GM12878 (cell line): ENCODE data around the gene OTOG. TPM values are rescaled to one million over a fixed set of nuclear protein-coding genes. Genes with fewer than 3 reads are reported as not detected.

Source experiments
- ATAC-seq: fragments of 200-7000 bp; cut with Tn5 transposase; 3 replicates; pipeline ENCODE4 v1.9.1; 2020; ENCODE audit warnings: mild to moderate bottlenecking, moderate library complexity
- BruUV-seq: library from RNA; stranded (reverse); fragments of 400-500 nt; replicated peaks from 2 replicates; lab custom pipeline; 2021; lab: Mats Ljungman, UMichigan
- CTCF ChIA-PET: fragments of 300-600 bp; sonication (Branson Sonifier 250); formaldehyde crosslinking; extraction: SDS; loops from one replicate; lab custom pipeline; 2021; ENCODE audit warnings: inconsistent platforms; lab: Yijun Ruan, JAX
- POLR2A ChIA-PET: fragments of 350-600 bp; formaldehyde crosslinking; extraction: SDS; loops from one replicate; lab custom pipeline; 2021; ENCODE audit warnings: inconsistent platforms; lab: Charles Lee
- RAD21 ChIA-PET: fragments of 300-600 bp; sonication (Branson Sonifier 250); formaldehyde crosslinking; loops from one replicate; lab custom pipeline; 2023; ENCODE audit warnings: antibody characterized with exemption; ENCODE audit not compliant: unreplicated experiment; lab: Charles Lee
- SMC1A ChIA-PET: fragments of 300-600 bp; sonication (Branson Sonifier 250); formaldehyde crosslinking; loops from one replicate; lab custom pipeline; 2023; ENCODE audit not compliant: unreplicated experiment, uncharacterized antibody; lab: Charles Lee
- DNase-seq: peaks from one replicate; pipeline ENCODE4 v3.0.0-alpha.2; 2011; ENCODE audit warnings: low read depth, low spot score
- FAIRE-seq: peaks from 3 replicates; lab custom pipeline; 2011; peaks lifted over from hg19 to GRCh38; lab: Jason Lieb, UNC
- H2AFZ ChIP-seq: 2 replicates; pipeline ENCODE4 v1.6.0; 2011; ENCODE audit warnings: low read depth, low read length, control low read depth; ENCODE audit not compliant: control insufficient read depth
- H3K27ac ChIP-seq: 2 replicates; pipeline ENCODE4 v1.5.1; 2011; ENCODE audit warnings: control low read depth; ENCODE audit not compliant: control insufficient read depth, insufficient read depth
- H3K27me3 ChIP-seq, 2 experiments: replicated peaks in 1 of 2; 2 replicates each; pipeline versions ENCODE4 v1.6.0 to v1.6.1; 2011; ENCODE audit warnings: low read length in 1 of 2; ENCODE audit not compliant: control insufficient read depth in 2 of 2, insufficient read depth in 2 of 2
- H3K36me3 ChIP-seq, 2 experiments: 2 replicates each; pipeline ENCODE4 v1.5.1; 2011; ENCODE audit warnings: low read length in 1 of 2; ENCODE audit not compliant: control insufficient read depth in 2 of 2, insufficient read depth in 2 of 2
- H3K4me1 ChIP-seq: 2 replicates; pipeline ENCODE4 v1.6.1; 2011; ENCODE audit warnings: mild to moderate bottlenecking, low read length, moderate library complexity, mixed read lengths; ENCODE audit not compliant: control insufficient read depth, insufficient read depth
- H3K4me2 ChIP-seq: 2 replicates; pipeline ENCODE4 v1.6.0; 2011; ENCODE audit warnings: control low read depth; ENCODE audit not compliant: control insufficient read depth, insufficient read depth
- H3K4me3 ChIP-seq: fragments of 200-600 bp; sonication (generic); 2 replicates; pipeline ENCODE4 v1.5.1; 2016
- H3K79me2 ChIP-seq: 2 replicates; pipeline ENCODE4 v1.6.0; 2011; ENCODE audit warnings: low read length; ENCODE audit not compliant: control insufficient read depth, insufficient read depth
- H3K9ac ChIP-seq: 2 replicates; pipeline ENCODE4 v1.8.0; 2011; ENCODE audit warnings: low read length, control low read depth, mixed read lengths; ENCODE audit not compliant: control insufficient read depth, insufficient read depth
- H3K9me3 ChIP-seq: replicated peaks from 3 replicates; pipeline ENCODE4 v1.5.1; 2011; ENCODE audit warnings: mild to moderate bottlenecking, low read length; ENCODE audit not compliant: control insufficient read depth, insufficient read depth
- H4K20me1 ChIP-seq: 2 replicates; pipeline ENCODE4 v1.6.0; 2011; ENCODE audit not compliant: control insufficient read depth, insufficient read depth
- BRCA1 ChIP-seq: IDR thresholded peaks from 2 replicates; pipeline ENCODE4 v1.6.1; 2011; ENCODE audit warnings: low read depth, low read length, improper control_type of control experiment
- KAT2A ChIP-seq: conservative IDR thresholded peaks from 2 replicates; pipeline ENCODE4 v1.6.1; 2011; ENCODE audit warnings: low read depth, low read length; ENCODE audit not compliant: control insufficient read depth
- NBN ChIP-seq: fragments of 450-650 bp; IDR thresholded peaks from 2 replicates; pipeline ENCODE4 v1.6.1; 2016
- WGBS: methylation state at CpG from one replicate; pipeline ENCODE4 v1.1.6; 2016; ENCODE audit warnings: low lambda C conversion rate; ENCODE audit not compliant: insufficient replicate concordance, insufficient coverage; ENCODE audit errors: missing lambda C conversion rate; 5-methylcytosine and 5-hydroxymethylcytosine counted together
- in situ Hi-C: fragments of 300-500 bp; cut with MboI; formaldehyde crosslinking; loops from 9 replicates; pipeline ENCODE4 v1.14.3; 2018; ENCODE audit warnings: mixed read lengths
- intact Hi-C: fragments of 100-400 bp; cut with micrococcal nuclease; formaldehyde crosslinking; loops from one replicate; pipeline ENCODE4 v1.14.2; 2022; ENCODE audit not compliant: unreplicated experiment
- polyA plus RNA-seq, 11 experiments: library from polyadenylated mRNA; depleted of rRNA in 4 of 11; unstranded in 6 of 11; stranded (reverse) in 5 of 11; fragments of >200 nt; fragmentation: Nextera tagmentation in 4 of 11; fragmentation: Illumina TruSeq in 1 of 11; extraction: Ambion mirVana in 4 of 11; extraction: Trizol in 1 of 11; gene quantifications; 1 replicate in 1 of 11; 2 replicates in 10 of 11; pipeline versions ENCODE4 v1.2.1 to v1.2.3, GENCODE V29; 2011 to 2016; ENCODE audit warnings: inconsistent platforms in 2 of 11, missing spikeins in 2 of 11, low read depth in 1 of 11
- total RNA-seq, 4 experiments: library from RNA; depleted of rRNA in 3 of 4; stranded (reverse); fragments of >200 nt in 3 of 4; fragmentation: Illumina TruSeq in 1 of 4; extraction: Trizol in 1 of 4; gene quantifications; 2 replicates each; pipeline versions ENCODE4 v1.2.1 to v1.2.3, GENCODE V29; 2013 to 2021
- TF ChIP-seq, protein P1 (sequence below): IDR thresholded peaks from 2 replicates; pipeline ENCODE4 v1.6.1; 2012; ENCODE audit warnings: improper control_type of control experiment, low read depth, low read length; ENCODE audit not compliant: insufficient replicate concordance

Gene OTOG
- total and polyA plus RNA-seq, 10 of the 15 experiments (the other 5 are each of a cell fraction or from before 2014, with no cell fraction given), result not detected

DNA sequence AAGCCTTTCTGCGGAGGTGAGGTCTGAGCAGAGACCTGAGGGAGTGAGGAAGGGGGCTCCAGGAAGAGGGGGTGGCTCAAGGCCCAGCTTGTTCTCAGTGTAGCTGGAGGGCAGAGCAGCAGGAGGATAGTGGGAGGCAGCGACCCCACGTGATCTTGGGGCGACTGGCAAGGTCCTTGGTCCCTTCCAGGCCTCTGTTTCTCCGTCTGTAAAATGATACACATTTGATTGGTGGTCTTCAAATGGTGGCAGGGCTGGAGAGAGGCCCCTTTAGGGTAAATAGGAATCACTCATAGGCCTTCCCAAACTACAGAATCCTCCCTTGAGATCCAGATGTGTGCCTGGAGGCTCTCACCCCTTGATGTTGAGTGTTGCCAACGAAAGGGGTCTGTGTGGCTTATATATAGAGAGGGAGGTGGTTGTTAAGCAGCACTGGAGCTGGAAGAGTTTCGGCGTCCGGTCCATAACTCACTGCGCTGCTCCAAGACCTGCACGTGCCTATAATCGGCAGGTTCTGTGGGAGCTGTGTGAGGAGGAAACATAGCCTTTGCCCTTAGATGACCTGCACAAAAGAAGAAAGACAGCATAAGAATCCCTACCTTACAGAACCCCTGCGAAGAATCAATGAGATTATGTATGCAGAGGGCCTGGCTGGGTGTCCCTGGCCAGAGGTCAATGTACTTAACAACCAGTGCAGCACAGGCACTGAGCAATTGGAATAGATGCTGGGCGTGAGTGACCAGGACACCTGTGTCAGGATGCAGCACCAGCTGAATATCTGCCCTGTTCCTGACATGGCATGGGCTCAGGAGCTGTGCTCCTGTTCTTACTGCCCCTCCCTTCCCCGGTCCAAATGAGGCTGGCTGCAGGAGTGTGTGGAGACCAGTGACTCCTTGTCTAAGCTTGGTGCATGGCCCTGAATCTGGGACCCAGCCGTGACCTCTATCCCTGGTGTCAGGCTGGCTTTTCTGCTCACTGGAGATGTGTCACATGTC, 28.7 kb downstream of the OTOG start:
- Histone ChIP-seq H3K79me2 (no peaks in the 10 kb centered on the region), H4K20me1 (no peaks in the 10 kb centered on the region), H3K27ac (no peak overlapping the region), H2AFZ (no peak overlapping the region), H3K4me3 (no peak overlapping the region), H3K9ac (no peak overlapping the region), H3K4me1 (no peaks in the 10 kb centered on the region), H3K36me3 (no peaks in the 10 kb centered on the region), H3K27me3 (peaks cover 0 to 2% of the 10 kb centered on the region in 2 experiments; a peak in 1 of 4 replicates), H3K9me3 (no peaks in the 10 kb centered on the region), H3K4me2 (no peak overlapping the region)
- FAIRE-seq, result no peak
- intact Hi-C loops, result no loop called here
- TF ChIP-seq KAT2A, result no peak
- no peak for TF ChIP-seq NBN
- TF ChIP-seq, protein P1, sequence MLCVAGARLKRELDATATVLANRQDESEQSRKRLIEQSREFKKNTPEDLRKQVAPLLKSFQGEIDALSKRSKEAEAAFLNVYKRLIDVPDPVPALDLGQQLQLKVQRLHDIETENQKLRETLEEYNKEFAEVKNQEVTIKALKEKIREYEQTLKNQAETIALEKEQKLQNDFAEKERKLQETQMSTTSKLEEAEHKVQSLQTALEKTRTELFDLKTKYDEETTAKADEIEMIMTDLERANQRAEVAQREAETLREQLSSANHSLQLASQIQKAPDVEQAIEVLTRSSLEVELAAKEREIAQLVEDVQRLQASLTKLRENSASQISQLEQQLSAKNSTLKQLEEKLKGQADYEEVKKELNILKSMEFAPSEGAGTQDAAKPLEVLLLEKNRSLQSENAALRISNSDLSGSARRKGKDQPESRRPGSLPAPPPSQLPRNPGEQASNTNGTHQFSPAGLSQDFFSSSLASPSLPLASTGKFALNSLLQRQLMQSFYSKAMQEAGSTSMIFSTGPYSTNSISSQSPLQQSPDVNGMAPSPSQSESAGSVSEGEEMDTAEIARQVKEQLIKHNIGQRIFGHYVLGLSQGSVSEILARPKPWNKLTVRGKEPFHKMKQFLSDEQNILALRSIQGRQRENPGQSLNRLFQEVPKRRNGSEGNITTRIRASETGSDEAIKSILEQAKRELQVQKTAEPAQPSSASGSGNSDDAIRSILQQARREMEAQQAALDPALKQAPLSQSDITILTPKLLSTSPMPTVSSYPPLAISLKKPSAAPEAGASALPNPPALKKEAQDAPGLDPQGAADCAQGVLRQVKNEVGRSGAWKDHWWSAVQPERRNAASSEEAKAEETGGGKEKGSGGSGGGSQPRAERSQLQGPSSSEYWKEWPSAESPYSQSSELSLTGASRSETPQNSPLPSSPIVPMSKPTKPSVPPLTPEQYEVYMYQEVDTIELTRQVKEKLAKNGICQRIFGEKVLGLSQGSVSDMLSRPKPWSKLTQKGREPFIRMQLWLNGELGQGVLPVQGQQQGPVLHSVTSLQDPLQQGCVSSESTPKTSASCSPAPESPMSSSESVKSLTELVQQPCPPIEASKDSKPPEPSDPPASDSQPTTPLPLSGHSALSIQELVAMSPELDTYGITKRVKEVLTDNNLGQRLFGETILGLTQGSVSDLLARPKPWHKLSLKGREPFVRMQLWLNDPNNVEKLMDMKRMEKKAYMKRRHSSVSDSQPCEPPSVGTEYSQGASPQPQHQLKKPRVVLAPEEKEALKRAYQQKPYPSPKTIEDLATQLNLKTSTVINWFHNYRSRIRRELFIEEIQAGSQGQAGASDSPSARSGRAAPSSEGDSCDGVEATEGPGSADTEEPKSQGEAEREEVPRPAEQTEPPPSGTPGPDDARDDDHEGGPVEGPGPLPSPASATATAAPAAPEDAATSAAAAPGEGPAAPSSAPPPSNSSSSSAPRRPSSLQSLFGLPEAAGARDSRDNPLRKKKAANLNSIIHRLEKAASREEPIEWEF, result no peak
- no peak for TF ChIP-seq BRCA1
- POLR2A ChIA-PET, result no interaction called here
- 40% methylated on average over 13 of the region's 16 CpGs for WGBS
- RAD21 ChIA-PET, result no interaction called here
- in situ Hi-C loops, result no loop called here
- no TSS peak for BruUV-seq
- no peak for DNase-seq
- SMC1A ChIA-PET, result no interaction called here
- ATAC-seq, result no peak
- CTCF ChIA-PET, result interaction anchor here (0.5 kb wide), 1 partner anchor 397 kb away, joined by 3 read pairs; no protein-coding TSS in a partner anchor
